H1 (cell line): ENCODE data around the gene NRN1L. TPM values are rescaled to one million over a fixed set of nuclear protein-coding genes. Genes with fewer than 3 reads are reported as not detected.

Experiments used
- CTCF ChIA-PET: fragments of 300-600 bp; sonication (Branson Sonifier 250); formaldehyde crosslinking; loops from one replicate; lab custom pipeline; 2021; ENCODE audit not compliant: partially characterized antibody; lab: Charles Lee
- POLR2A ChIA-PET: fragments of 300-600 bp; sonication (Branson Sonifier 250); formaldehyde crosslinking; loops from one replicate; lab custom pipeline; 2021; ENCODE audit warnings: inconsistent platforms; ENCODE audit not compliant: partially characterized antibody; lab: Charles Lee
- DNase-seq, 2 experiments: peaks; one replicate each; pipeline versions ENCODE4 v3.0.0 to v3.0.0-alpha.2; 2010 to 2022; ENCODE audit warnings: low spot score in 2 of 2, low read depth in 1 of 2, mixed read lengths in 1 of 2
- FAIRE-seq: peaks from 2 replicates; lab custom pipeline; 2011; peaks lifted over from hg19 to GRCh38; lab: Jason Lieb, UNC
- H2AFZ ChIP-seq: 2 replicates; pipeline ENCODE4 v1.8.1; 2012; ENCODE audit warnings: low read length, inconsistent platforms
- H2AK5ac ChIP-seq: 2 replicates; pipeline ENCODE4 v1.6.1; 2013; ENCODE audit warnings: low read depth, low read length
- H2BK120ac ChIP-seq: replicated peaks from 2 replicates; pipeline ENCODE3; 2013; ENCODE audit warnings: low read depth, low read length, inconsistent platforms
- H2BK12ac ChIP-seq: 2 replicates; pipeline ENCODE4 v1.6.1; 2013; ENCODE audit warnings: low read depth, low read length
- H2BK15ac ChIP-seq: 2 replicates; pipeline ENCODE4 v1.6.1; 2013; ENCODE audit warnings: low read length
- H2BK20ac ChIP-seq: 2 replicates; pipeline ENCODE4 v1.6.1; 2013; ENCODE audit warnings: low read length
- H2BK5ac ChIP-seq: 2 replicates; pipeline ENCODE4 v1.6.1; 2013; ENCODE audit warnings: low read depth, low read length
- H3K14ac ChIP-seq: 2 replicates; pipeline ENCODE4 v1.6.1; 2013; ENCODE audit warnings: inconsistent platforms; ENCODE audit not compliant: insufficient read length
- H3K18ac ChIP-seq: 2 replicates; pipeline ENCODE4 v1.6.1; 2013; ENCODE audit warnings: low read length; ENCODE audit errors: extremely low read depth
- H3K23ac ChIP-seq: 2 replicates; pipeline ENCODE4 v1.6.1; 2013; ENCODE audit warnings: inconsistent platforms; ENCODE audit not compliant: insufficient read length
- H3K23me2 ChIP-seq: 2 replicates; pipeline ENCODE4 v1.6.1; 2013; ENCODE audit warnings: low read depth, low read length
- H3K27ac ChIP-seq: 2 replicates; pipeline ENCODE4 v1.6.1; 2011; ENCODE audit warnings: low read depth, low read length, inconsistent platforms
- H3K27me3 ChIP-seq, 4 experiments: replicated peaks in 1 of 4; 1 replicate in 1 of 4; 2 replicates in 3 of 4; pipeline versions ENCODE4 v1.6.1 to v1.8.1; 2011 to 2013; ENCODE audit warnings: low read length in 3 of 4, mild to moderate bottlenecking in 3 of 4, inconsistent platforms in 2 of 4, mixed read lengths in 2 of 4, moderate library complexity in 1 of 4; ENCODE audit not compliant: control insufficient read depth in 3 of 4, insufficient read depth in 3 of 4; ENCODE audit errors: extremely low read depth in 1 of 4
- H3K36me3 ChIP-seq, 4 experiments: 2 replicates each; pipeline versions ENCODE4 v1.6.1 to v1.8.1; 2011 to 2013; ENCODE audit warnings: mild to moderate bottlenecking in 4 of 4, low read length in 3 of 4, moderate library complexity in 2 of 4, control low read depth in 1 of 4, inconsistent platforms in 1 of 4; ENCODE audit not compliant: insufficient read depth in 4 of 4, control insufficient read depth in 2 of 4
- H3K4ac ChIP-seq: replicated peaks from 2 replicates; pipeline ENCODE3; 2013; ENCODE audit warnings: low read length, low read depth, mixed read lengths, inconsistent platforms; ENCODE audit not compliant: insufficient read length
- H3K4me1 ChIP-seq, 4 experiments: replicated peaks in 1 of 4; 1 replicate in 1 of 4; 2 replicates in 3 of 4; pipeline versions ENCODE4 v1.6.1 to v1.8.1; 2011 to 2013; ENCODE audit warnings: low read length in 3 of 4, inconsistent platforms in 2 of 4, mixed read lengths in 1 of 4; ENCODE audit not compliant: insufficient read depth in 4 of 4, control insufficient read depth in 3 of 4
- H3K4me2 ChIP-seq, 2 experiments: 2 replicates each; pipeline versions ENCODE4 v1.6.1 to v1.8.1; 2011 to 2013; ENCODE audit warnings: low read depth in 2 of 2, low read length in 2 of 2, control low read depth in 1 of 2, inconsistent platforms in 1 of 2, mild to moderate bottlenecking in 1 of 2; ENCODE audit not compliant: insufficient read depth in 1 of 2
- H3K4me3 ChIP-seq, 4 experiments: fragments of 200-600, 300-600 bp in 1 of 4; sonication (generic), shearing (Covaris generic), sonication (Bioruptor Twin) in 1 of 4; 2 replicates each; pipeline versions ENCODE4 v1.5.1 to v1.8.1; 2011 to 2016; ENCODE audit warnings: low read length in 4 of 4, low read depth in 3 of 4, control low read depth in 2 of 4, inconsistent platforms in 2 of 4, mild to moderate bottlenecking in 2 of 4, mixed read lengths in 1 of 4, moderate library complexity in 1 of 4; ENCODE audit not compliant: insufficient read depth in 2 of 4; ENCODE audit errors: extremely low read depth in 1 of 4
- H3K56ac ChIP-seq: replicated peaks from 2 replicates; pipeline ENCODE3; 2013; ENCODE audit warnings: low read depth, mild to moderate bottlenecking, mixed read lengths, low read length, inconsistent platforms; ENCODE audit not compliant: insufficient read length
- H3K79me1 ChIP-seq: 2 replicates; pipeline ENCODE4 v1.6.1; 2013; ENCODE audit warnings: low read depth, low read length, control low read depth
- H3K79me2 ChIP-seq, 2 experiments: 2 replicates each; pipeline versions ENCODE4 v1.6.1 to v1.8.1; 2012 to 2013; ENCODE audit warnings: low read length in 2 of 2, mild to moderate bottlenecking in 2 of 2, inconsistent platforms in 1 of 2; ENCODE audit not compliant: insufficient read depth in 2 of 2, control insufficient read depth in 1 of 2
- H3K9ac ChIP-seq, 4 experiments: replicated peaks in 1 of 4; 1 replicate in 1 of 4; 2 replicates in 3 of 4; pipeline versions ENCODE4 v1.6.1 to v1.8.1; 2011 to 2013; ENCODE audit warnings: low read depth in 3 of 4, low read length in 3 of 4, control low read depth in 2 of 4, mild to moderate bottlenecking in 2 of 4, moderate library complexity in 2 of 4, inconsistent platforms in 1 of 4; ENCODE audit errors: extremely low read depth in 1 of 4
- H3K9me3 ChIP-seq, 2 experiments: 2 replicates each; pipeline versions ENCODE4 v1.6.1 to v1.8.1; 2012 to 2013; ENCODE audit warnings: mild to moderate bottlenecking in 2 of 2, moderate library complexity in 2 of 2, control low read depth in 1 of 2, inconsistent platforms in 1 of 2, low read depth in 1 of 2, low read length in 1 of 2, mixed read lengths in 1 of 2; ENCODE audit not compliant: insufficient read depth in 2 of 2
- H4K20me1 ChIP-seq, 2 experiments: replicated peaks in 1 of 2; 2 replicates each; pipeline versions ENCODE3 to v1.8.1; 2011 to 2013; ENCODE audit warnings: inconsistent platforms in 2 of 2, low read length in 2 of 2, mild to moderate bottlenecking in 1 of 2; ENCODE audit not compliant: insufficient read depth in 2 of 2, control insufficient read depth in 1 of 2
- H4K5ac ChIP-seq: 2 replicates; pipeline ENCODE4 v1.6.1; 2013; ENCODE audit warnings: low read length, low read depth, mixed read lengths, inconsistent platforms; ENCODE audit not compliant: insufficient read length
- H4K8ac ChIP-seq: 2 replicates; pipeline ENCODE4 v1.8.0; 2013; ENCODE audit warnings: mild to moderate bottlenecking, moderate library complexity, low read length, inconsistent platforms; ENCODE audit not compliant: insufficient read depth; ENCODE audit errors: extremely low read depth
- H4K91ac ChIP-seq: replicated peaks from 2 replicates; pipeline ENCODE3; 2013; ENCODE audit warnings: low read length, mixed read lengths, inconsistent platforms; ENCODE audit not compliant: insufficient read length
- BACH1 ChIP-seq: IDR thresholded peaks from 2 replicates; pipeline ENCODE4 v1.6.1; 2012; ENCODE audit warnings: low read length, improper control_type of control experiment
- CHD2 ChIP-seq: IDR thresholded peaks from 2 replicates; pipeline ENCODE4 v1.6.1; 2012; ENCODE audit warnings: low read length, improper control_type of control experiment
- E2F6 ChIP-seq: IDR thresholded peaks from 2 replicates; pipeline ENCODE4 v1.6.1; 2012; ENCODE audit warnings: inconsistent platforms
- SRF ChIP-seq: IDR thresholded peaks from 2 replicates; pipeline ENCODE4 v1.6.1; 2011; ENCODE audit warnings: mild to moderate bottlenecking, low read depth, low read length, moderate library complexity
- TAF1 ChIP-seq: IDR thresholded peaks from 2 replicates; pipeline ENCODE4 v1.6.1; 2011; ENCODE audit warnings: mild to moderate bottlenecking, low read depth, low read length
- TEAD4 ChIP-seq: IDR thresholded peaks from 2 replicates; pipeline ENCODE4 v1.6.1; 2012; ENCODE audit warnings: low read depth, low read length, inconsistent platforms, mixed read lengths
- WGBS, 2 experiments: shearing (Covaris generic) in 1 of 2; methylation state at CpG; one replicate each; pipeline versions ENCODE4 v1.1.6 to v1.1.7; 2013 to 2015; ENCODE audit warnings: low lambda C conversion rate in 2 of 2, mixed read lengths in 2 of 2, inconsistent platforms in 1 of 2, low coverage in 1 of 2, missing lambda C conversion rate in 1 of 2; ENCODE audit not compliant: insufficient replicate concordance in 2 of 2, insufficient coverage in 1 of 2, insufficient read length in 1 of 2; ENCODE audit errors: extremely low coverage in 1 of 2, missing lambda C conversion rate in 1 of 2; 5-methylcytosine and 5-hydroxymethylcytosine counted together
- polyA plus RNA-seq, 7 experiments: library from polyadenylated mRNA; depleted of rRNA in 3 of 7; stranded (reverse) in 5 of 7; unstranded in 2 of 7; fragments of >200 nt in 5 of 7; fragments of 200-250 nt in 2 of 7; gene quantifications; 1 replicate in 5 of 7; 2 replicates in 1 of 7; 4 replicates in 1 of 7; pipeline versions ENCODE4 v1.2.1 to v1.2.3, GENCODE V29; 2011 to 2013; ENCODE audit warnings: missing spikeins in 2 of 7, mixed read lengths in 2 of 7
- total RNA-seq: library from RNA; stranded (reverse); fragmentation: NEBNext Ultra II Directional; extraction: Animal tissue kit (Norgen Biotek cat#: 25700); gene quantifications from 2 replicates; pipeline ENCODE4 v1.2.1, GENCODE V29; 2021

The NRN1L gene
- total and polyA plus RNA-seq, 2 of the 8 experiments (the other 6 are each of a cell fraction or from before 2014, with no cell fraction given) = 4.1 to 35.2 TPM

GRCh38 chr16:67843343-67843765 is 41.3 kb upstream of the NRN1L start:
- DNase-seq = no peak
- Histone ChIP-seq H3K27me3 (no peaks in the 10 kb centered on the region), H3K4me3 (peak overlapping the region; percentile 84 to 97 (median 95)), H2BK15ac (no peak overlapping the region), H3K18ac (no peak overlapping the region), H3K56ac (no peak overlapping the region), H3K14ac (no peak overlapping the region), H2BK120ac (no peak overlapping the region), H3K79me2 (peaks cover 8 to 39% of the 10 kb centered on the region in 2 experiments), H3K79me1 (peaks cover 12% of the 10 kb centered on the region), H3K23me2 (peaks cover 22% of the 10 kb centered on the region), H3K27ac (no peak overlapping the region), H2BK12ac (no peak overlapping the region), H2AK5ac (no peak overlapping the region), H3K23ac (no peak overlapping the region), H3K4ac (no peak overlapping the region), H3K4me1 (peaks cover 8 to 32% (median 17%) of the 10 kb centered on the region in 4 experiments), H4K8ac (no peak overlapping the region), H4K91ac (no peak overlapping the region), H4K5ac (no peak overlapping the region), H4K20me1 (peaks cover 16 to 19% of the 10 kb centered on the region in 2 experiments), H3K4me2 (peak overlapping the region; percentile 91 to 94), H2AFZ (no peak overlapping the region), H2BK5ac (no peak overlapping the region), H3K36me3 (no peaks in the 10 kb centered on the region), H3K9me3 (no peaks in the 10 kb centered on the region), H2BK20ac (no peak overlapping the region), H3K9ac (peak overlapping the region in 2 of 4 experiments; percentile 64 to 88; a peak in 3 of 7 replicates)
- ChIA-PET POLR2A (interaction anchor here (0.7 to 11.7 kb wide), 8 partner anchors 10 to 124 kb away, joined by 3 to 100 read pairs (median 3); partner anchors contain the start of gene GFOD2), CTCF (interaction anchor here (0.5 to 10.2 kb wide), 16 partner anchors 9 to 176 kb away, joined by 3 to 123 read pairs (median 4); partner anchors contain the start of genes C16orf86 and ENKD1)
- WGBS, 2 experiments = 40% methylated on average over 11 of the region's 11 CpGs; no CpG with 5 or more reads in 1 of the 2 experiments
- no peak for FAIRE-seq
- no peak for TF ChIP-seq TAF1
- no peak for TF ChIP-seq E2F6
- no peak for TF ChIP-seq TEAD4
- no peak for TF ChIP-seq BACH1
- no peak for TF ChIP-seq SRF
- TF ChIP-seq CHD2 = no peak
